HCEC 1CT (cell line): ENCODE results near the gene AKAP7.

Experiments
- DNase-seq: peaks from one replicate; pipeline ENCODE4 v3.0.0-alpha.2; 2017

The AKAP7 gene

DNA sequence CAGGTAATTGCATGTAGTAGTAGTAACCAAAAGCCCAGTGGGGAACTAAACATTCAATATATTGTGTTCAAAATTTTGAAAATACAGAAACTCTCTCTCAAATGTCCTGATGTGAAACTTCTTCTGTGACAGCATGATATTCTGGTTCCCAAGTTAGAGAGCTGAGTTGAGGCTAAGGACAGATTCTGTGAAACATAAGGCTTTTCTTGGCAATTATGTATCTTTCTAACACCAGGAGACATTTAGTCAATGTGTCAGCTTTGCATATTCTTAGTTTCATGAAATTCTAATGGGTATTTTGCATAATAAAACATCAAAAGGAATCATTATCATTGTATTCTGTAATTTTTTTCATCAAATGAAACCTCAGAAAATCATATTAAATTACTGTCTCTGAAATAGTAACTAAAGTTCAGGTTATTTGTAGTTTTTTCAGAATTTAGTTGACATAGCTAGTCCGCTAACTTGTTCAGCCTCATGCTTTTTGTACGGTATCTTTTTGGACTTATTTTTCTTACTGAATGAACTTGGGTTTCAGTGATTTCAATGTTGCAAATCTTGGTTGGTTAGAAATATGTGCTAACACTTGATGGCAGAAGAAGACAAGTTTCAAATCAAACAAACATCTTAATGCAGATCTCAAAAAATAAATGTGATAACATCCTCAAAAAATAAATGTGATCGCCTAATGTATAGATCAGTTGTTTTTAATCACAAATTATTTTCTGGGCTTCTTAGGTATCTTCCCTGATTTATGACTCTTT lies 70.4 kb downstream of the AKAP7 start:
- DNase-seq = no peak

DNA sequence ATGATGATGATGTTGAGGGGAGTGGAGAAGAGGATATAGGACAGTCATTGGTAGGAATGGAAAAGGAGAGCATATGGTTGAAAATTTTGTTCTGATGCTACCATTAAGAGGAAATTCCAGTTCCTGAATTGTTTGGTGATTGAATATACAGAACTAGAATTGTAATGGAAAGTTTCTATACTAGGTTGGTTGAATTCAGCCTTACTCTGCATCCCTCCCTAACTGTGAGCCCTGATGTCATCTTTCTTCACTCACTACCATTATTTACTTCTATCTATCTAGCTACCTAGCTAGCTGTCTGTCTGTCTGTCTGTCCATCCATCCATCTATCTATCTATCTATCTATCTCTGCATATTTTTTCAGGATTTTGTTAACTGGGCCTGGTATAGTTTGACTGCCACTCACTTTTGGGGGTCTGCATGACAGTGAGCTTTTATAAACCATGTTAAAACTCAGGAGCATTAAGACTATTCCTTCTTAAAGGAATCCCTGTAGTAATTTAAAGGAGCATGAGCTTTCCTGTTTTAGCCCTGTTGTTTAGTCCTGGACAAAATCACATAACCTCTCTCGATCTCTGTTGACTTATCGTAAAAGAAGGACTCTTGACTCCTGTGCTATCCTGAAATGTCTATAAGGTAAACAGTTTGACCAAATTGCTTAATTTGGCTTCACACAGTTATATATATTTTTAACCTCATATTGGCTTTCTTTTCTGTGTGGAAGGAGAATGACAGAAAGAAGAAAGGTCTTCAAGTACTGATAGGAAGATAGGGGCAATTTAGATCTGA lies 71.4 kb downstream of the AKAP7 start:
- DNase-seq = no peak

DNA sequence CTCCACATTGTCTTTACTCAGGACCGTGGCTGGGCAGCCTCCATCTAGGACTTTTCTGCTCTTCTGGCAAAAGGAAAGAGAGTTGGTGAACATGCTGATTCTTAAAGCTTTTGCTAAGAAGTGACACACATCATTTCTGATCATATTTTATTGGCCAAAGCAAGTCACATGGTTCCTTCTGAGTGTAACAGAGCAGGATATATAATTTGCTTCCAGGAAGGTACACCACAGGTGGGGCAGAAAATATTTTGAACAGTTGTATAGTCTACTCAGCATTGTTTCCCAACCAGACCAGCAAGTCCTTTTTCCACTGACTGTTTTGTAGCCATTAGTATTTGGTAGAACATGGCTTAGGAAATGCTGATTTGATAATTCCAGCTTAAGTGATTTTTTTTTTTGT lies 73.5 kb downstream of the AKAP7 start:
- no peak for DNase-seq

- no peak for DNase-seq
Measured at GRCh38 chr6:131210469-131210868, 75.2 kb downstream of the AKAP7 start.

GRCh38 chr6:131212024-131212423 lies 76.8 kb downstream of the AKAP7 start:
- DNase-seq = peak; percentile 39

DNA sequence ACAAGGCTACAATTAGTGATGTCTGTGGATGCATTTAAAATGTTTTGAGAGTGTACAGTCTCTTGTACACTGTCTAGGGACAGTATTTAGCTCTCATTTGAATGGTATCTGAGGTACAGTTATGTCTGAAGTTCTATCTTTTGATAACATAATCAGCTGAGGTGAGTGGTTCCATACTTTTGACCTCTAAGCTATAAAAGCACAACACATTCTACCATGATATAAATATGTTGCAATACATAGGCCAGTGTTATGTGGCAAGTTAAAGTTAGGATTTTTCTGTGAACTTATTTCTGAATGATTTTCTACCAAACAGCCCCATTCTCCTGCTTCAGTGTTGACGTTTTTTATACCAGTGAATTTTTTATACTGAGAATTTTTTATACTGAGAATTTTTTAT lies 77.6 kb downstream of the AKAP7 start:
- DNase-seq = no peak

DNA sequence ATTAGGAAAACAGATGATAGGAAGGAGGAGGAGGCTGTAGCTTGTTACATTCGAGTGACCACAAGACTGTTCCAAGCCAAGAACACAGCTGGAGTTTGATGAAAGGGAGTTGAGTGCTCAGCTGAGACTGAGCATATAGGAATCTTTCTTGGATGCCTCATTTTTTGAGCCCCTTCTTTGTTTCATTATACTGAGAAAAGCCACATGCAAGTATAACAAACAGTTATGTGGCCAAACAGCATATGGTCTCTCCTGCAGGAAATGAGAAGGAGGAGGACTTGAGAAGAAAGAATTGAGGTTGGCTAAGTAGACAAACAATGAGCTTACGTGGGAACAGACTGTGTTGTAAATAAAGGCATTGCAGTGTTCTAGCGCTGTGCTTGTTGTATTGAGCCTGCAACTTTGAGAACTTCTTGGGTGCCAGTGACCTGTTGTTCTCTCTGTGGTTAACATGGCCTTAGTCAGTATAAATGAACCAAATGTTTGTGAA lies 78.3 kb downstream of the AKAP7 start:
- peak; percentile 18 for DNase-seq

- DNase-seq = no peak
Measured at GRCh38 chr6:131215219-131215618, 80.0 kb downstream of the AKAP7 start.

DNA sequence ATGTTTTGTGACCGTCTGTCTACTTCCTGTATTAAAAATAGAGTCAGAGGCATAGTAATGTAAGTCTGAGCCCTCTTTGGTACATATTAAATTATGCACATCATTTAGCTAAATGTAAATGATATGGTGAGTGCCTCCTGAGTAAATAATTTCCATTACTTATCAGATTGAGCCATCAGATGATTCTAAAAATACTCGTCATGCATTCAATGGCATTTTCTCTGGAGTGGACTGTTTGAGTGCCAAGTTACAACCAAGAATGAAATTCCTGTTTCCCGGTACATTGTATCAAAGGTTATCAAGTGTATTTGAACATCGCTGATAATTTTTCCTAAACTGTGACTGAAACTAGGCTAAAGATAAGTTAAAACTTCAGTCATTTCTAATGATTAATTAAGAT lies 81.0 kb downstream of the AKAP7 start:
- no peak for DNase-seq

DNA sequence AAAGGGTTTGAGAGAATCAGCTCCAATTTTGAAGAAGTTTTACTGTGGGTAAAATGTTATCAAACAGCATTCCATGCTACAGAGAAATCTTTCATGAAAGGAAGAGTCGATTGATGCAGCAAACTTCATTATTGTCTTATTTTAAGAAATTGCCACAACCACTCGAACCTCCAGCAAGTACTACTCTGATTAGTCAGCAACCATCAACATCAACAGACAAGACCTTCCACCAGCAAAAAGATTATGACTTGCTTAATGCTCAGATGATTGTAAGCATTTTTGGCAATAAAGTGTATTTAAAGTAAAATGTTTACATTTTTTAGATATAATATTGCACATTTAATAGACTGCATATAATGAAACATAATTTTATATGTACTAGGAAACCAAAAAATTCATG lies 87.5 kb downstream of the AKAP7 start:
- peak; percentile 20 for DNase-seq

GRCh38 chr6:131223416-131223815 lies 88.1 kb downstream of the AKAP7 start:
- no peak for DNase-seq

DNA sequence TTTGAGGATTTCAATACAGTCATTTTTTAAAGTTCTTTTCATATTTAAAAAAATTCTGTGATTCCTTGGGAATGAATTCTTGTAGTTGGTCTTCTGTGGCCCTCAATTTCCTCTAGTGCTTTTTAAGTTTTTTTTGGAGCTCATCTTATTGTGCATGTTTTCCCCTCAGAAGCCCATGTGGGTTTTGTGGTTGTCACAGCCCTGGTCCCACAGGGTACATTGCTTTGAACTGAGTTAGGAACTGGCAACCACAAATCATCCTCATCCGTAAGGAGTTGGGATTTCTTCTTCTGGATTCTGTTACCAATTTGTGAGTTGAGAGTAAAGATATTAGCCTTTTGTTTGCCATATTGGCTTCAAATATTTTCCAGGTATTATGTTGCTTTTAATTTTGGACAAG lies 89.9 kb downstream of the AKAP7 start:
- no peak for DNase-seq

DNA sequence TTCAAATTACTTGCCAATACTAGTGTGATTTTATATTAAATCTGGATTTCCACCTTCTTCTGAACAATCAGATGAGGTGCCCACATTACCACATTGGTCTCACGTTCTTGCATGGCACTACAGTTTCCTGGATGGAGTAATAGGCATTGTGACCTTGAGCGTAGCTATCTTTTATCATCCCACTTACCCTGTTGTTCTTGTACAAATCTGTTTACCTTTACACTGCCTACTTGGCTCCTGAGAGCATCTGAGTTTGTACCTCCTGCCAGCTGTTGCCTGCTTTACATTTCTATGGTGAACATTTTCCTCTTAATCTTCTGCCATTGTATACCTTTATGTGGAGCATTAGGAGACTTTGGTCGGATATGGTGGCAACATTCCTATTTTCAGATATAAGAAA lies 90.7 kb downstream of the AKAP7 start:
- no peak for DNase-seq

DNA sequence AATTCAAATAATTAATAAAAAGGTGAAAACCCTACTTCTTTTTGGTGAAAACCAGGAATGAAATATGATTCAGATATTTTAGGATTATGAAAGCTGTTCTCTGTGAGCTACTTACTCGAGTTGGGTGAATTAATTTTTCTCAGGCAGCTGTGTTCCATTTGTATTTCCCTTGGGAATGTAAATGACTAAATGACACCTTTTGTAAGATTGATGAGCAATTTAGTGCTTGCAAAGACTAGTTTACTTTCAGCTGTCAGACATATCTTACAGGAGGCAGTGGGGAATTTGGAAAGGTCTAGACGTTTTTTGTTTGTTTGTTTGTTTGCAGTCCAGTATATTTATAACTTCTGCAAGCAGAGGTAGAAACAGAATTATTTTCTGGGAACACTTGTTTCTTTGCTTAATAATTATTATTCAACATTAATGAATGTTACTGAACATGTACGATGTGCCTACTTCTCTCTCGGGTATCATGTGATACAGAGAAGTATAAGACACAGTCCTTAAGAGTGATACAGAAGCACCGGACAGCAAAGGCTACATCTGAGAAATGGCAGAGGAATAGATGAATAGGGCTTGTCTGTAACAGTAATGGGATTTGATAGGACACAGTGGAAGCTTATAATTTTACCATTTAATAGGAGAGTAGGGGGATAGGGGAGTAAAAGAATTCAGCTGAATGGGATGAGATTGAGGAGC lies 91.3 kb downstream of the AKAP7 start:
- no peak for DNase-seq

- no peak for DNase-seq
Measured at GRCh38 chr6:131227158-131227543, 91.9 kb downstream of the AKAP7 start.

DNA sequence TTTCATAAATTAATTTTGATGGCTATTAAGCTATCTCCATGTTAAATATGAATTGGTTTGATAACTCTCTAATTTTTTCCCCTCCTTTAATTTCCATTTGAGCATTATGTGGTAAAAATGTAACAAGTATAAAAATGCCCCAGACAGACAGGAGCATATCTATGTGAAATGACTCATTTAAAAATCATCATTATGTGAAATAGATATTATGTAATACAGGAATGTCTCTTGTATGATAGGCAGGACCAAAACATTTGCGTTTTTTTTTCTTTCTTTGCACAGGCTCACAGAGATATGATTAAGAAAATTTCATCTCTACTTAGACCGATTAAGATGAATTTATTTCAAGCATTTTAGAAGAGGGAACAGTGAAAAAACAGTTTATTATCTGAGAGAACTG lies 95.8 kb downstream of the AKAP7 start:
- peak; percentile 60 for DNase-seq

DNA sequence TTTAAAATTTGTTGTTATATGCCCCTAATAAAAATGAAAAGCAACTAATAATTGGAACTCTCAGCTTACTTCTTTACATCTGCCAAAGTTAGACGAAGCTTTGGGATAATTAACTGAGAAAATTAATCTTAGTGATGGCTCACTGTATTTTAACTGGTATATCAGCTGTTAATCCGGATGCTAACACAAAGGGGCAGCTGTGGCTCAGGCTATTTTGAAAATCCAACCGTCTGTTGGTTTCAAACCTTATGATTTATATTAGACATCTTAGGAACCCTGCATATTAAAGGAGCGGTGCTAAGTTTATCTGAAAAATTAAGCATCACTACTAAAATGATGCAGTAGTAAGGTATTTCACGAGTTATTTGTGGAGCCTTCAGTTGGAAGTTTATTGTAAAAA lies 96.6 kb downstream of the AKAP7 start:
- no peak for DNase-seq

DNA sequence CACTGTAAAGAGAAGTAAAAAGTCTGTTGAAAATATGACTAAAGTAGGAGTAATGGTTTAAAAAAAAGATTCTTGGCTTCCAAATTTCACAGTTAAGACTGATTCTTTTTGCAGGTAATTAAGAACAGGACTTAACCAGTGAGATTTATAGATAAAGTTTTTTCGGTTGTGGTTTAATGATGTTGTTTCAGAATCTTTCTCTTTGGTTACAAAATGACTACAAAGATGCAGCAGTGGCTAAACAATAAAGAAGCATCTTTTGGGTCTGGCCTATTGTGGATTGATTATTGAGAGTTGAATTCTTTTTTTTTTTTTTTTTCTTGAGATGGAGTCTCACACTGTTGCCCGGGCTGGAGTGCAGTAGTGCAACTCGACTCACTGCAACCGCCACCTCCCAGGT lies 109.7 kb downstream of the AKAP7 start:
- no peak for DNase-seq

- DNase-seq = no peak
Measured at GRCh38 chr6:131250122-131250521, 114.9 kb downstream of the AKAP7 start.

GRCh38 chr6:131250936-131251335 lies 115.7 kb downstream of the AKAP7 start:
- no peak for DNase-seq

DNA sequence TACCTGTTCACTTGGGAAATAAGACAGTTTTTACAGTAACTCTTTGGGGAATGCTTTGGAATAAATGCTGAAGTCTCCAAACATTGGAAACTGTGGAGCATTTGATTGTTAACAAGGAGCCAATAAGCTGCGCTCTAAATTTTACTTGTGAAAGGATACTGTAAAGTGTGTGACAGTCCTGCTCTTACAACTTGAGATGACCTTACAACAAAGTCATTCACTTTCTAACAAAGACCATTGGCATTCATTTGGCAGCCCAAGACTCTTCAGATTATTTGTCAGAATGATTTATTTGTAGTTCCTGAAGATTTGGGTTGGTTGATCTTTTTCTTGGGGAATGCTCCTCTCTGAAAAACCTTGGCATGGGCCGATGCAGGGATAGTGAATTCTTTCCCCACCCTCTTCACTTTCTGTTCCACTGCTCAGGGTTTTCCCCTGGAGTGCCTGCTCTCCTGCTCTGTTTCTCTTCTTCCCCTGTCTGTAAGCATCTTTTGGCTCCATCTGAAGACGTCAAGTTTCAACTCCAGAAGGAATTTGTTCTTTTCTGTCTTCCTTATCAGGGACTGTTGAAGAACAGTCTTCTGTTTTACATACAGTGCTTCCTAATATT lies 116.4 kb downstream of the AKAP7 start:
- no peak for DNase-seq

DNA sequence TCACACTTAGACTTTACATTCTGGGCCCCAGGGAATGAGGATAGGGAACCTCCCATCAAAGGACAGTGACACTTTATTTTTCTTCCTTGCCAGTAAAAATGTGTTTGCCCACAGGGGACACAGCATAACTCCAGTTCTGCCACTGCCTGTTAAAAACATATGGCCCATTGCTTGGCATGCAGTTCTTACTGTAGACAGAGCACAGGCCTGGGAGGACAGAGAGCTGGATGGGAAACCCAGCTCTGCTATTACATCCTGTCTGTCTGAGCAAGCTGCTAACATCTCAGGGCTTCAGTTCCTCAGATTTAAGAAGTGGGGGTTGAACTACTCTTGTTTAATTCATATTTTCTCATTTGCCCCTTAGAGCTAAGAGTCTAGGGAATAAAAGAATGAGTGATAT lies 120.2 kb downstream of the AKAP7 start:
- DNase-seq = no peak

DNA sequence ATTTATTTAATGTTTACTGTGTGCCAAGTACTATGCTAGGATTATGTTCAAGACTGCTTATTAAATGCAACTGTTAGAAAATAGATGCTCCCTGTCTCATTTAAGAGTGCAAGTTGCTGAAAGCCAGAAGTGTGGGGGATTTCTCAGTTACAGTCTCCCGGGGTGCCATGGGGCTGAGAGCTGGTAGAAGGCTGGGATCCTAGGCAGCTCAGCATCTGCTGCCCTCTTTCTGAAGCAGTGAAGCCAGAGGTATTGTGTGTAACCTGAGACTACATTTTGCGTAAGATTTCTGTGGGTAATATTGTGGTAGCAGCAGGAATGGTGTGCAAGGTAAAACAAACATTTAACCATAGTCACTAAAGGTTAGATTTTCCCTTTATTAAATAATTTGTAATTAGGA lies 120.6 kb downstream of the AKAP7 start:
- no peak for DNase-seq
